ENCODE results near the gene PDE4D. TPM values are rescaled to one million over a fixed set of nuclear protein-coding genes. Genes with fewer than 3 reads are reported as not detected.

PDE4D gene
- total RNA-seq, 2 experiments from 2014 or later = 0.50 to 0.51 TPM

- Histone ChIP-seq H3K36me3 (ENCODE audit: insufficient read depth, low read length) (no peaks in the 10 kb centered on the region), H3K4me1 (ENCODE audit: insufficient read depth, low read length, poor library complexity, severe bottlenecking) (no peaks in the 10 kb centered on the region), H4K20me1 (ENCODE audit: insufficient read depth, low read length) (no peaks in the 10 kb centered on the region), H2AFZ (ENCODE audit: low read length) (no peak overlapping the region), H3K4me3 (ENCODE audit: low read depth, low read length, poor library complexity, severe bottlenecking) (no peak overlapping the region), H3K27ac (ENCODE audit: low read depth, low read length, poor library complexity, severe bottlenecking) (no peak overlapping the region), H3K79me2 (ENCODE audit: insufficient read depth, low read depth, low read length) (no peaks in the 10 kb centered on the region), H3K9me3 (ENCODE audit: low read length) (no peaks in the 10 kb centered on the region), H3K9me2 (ENCODE audit: insufficient read depth, low read length) (no peaks in the 10 kb centered on the region), H3K4me2 (ENCODE audit: low read length) (no peak overlapping the region)
- TF ChIP-seq EZH2phosphoT487 (IDR thresholded peaks at IDR 0.05; ENCODE audit: borderline replicate concordance, low read depth, low read length) (no peak), CTCF (conservative IDR thresholded peaks at IDR 0.05; ENCODE audit: low read length) (no peak)
- BruUV-seq (replicated peaks) = no TSS peak
- no peak for DNase-seq (ENCODE audit: low spot score)
- intact Hi-C loops (cut with micrococcal nuclease; ENCODE audit: unreplicated experiment) = no loop called here
- CTCF ChIA-PET (ENCODE audit: unreplicated experiment) = no interaction called here
- POLR2A ChIA-PET = interaction anchor here (0.5 kb wide), 1 partner anchor 1075 kb away, joined by 3 read pairs; no protein-coding TSS in a partner anchor
Measured at GRCh38 chr5:59062986-59063683, 830.4 kb downstream of the PDE4D start.

GRCh38 chr5:59061377-59061776 lies 832.1 kb downstream of the PDE4D start:
- TF ChIP-seq EZH2phosphoT487 (IDR thresholded peaks at IDR 0.05; ENCODE audit: borderline replicate concordance, low read depth, low read length) (no peak), CTCF (conservative IDR thresholded peaks at IDR 0.05; ENCODE audit: low read length) (no peak)
- Histone ChIP-seq H3K27ac (ENCODE audit: low read depth, low read length, poor library complexity, severe bottlenecking) (no peak overlapping the region), H2AFZ (ENCODE audit: low read length) (no peak overlapping the region), H3K9me2 (ENCODE audit: insufficient read depth, low read length) (no peaks in the 10 kb centered on the region), H4K20me1 (ENCODE audit: insufficient read depth, low read length) (no peaks in the 10 kb centered on the region), H3K4me3 (ENCODE audit: low read depth, low read length, poor library complexity, severe bottlenecking) (no peak overlapping the region), H3K79me2 (ENCODE audit: insufficient read depth, low read depth, low read length) (no peaks in the 10 kb centered on the region), H3K4me2 (ENCODE audit: low read length) (no peak overlapping the region), H3K4me1 (ENCODE audit: insufficient read depth, low read length, poor library complexity, severe bottlenecking) (no peaks in the 10 kb centered on the region), H3K9me3 (ENCODE audit: low read length) (no peaks in the 10 kb centered on the region), H3K36me3 (ENCODE audit: insufficient read depth, low read length) (no peaks in the 10 kb centered on the region)
- ChIA-PET POLR2A (no interaction called here), CTCF (ENCODE audit: unreplicated experiment) (no interaction called here)
- BruUV-seq (replicated peaks) = no TSS peak
- intact Hi-C loops (cut with micrococcal nuclease; ENCODE audit: unreplicated experiment) = no loop called here
- DNase-seq (ENCODE audit: low spot score) = no peak

GRCh38 chr5:59058969-59059687 lies 834.4 kb downstream of the PDE4D start:
- Histone ChIP-seq H2AFZ (ENCODE audit: low read length) (no peak overlapping the region), H4K20me1 (ENCODE audit: insufficient read depth, low read length) (no peaks in the 10 kb centered on the region), H3K27ac (ENCODE audit: low read depth, low read length, poor library complexity, severe bottlenecking) (no peak overlapping the region), H3K36me3 (ENCODE audit: insufficient read depth, low read length) (no peaks in the 10 kb centered on the region), H3K4me3 (ENCODE audit: low read depth, low read length, poor library complexity, severe bottlenecking) (no peak overlapping the region), H3K9me2 (ENCODE audit: insufficient read depth, low read length) (no peaks in the 10 kb centered on the region), H3K9me3 (ENCODE audit: low read length) (no peaks in the 10 kb centered on the region), H3K4me1 (ENCODE audit: insufficient read depth, low read length, poor library complexity, severe bottlenecking) (no peaks in the 10 kb centered on the region), H3K79me2 (ENCODE audit: insufficient read depth, low read depth, low read length) (no peaks in the 10 kb centered on the region), H3K4me2 (ENCODE audit: low read length) (no peak overlapping the region)
- TF ChIP-seq EZH2phosphoT487 (IDR thresholded peaks at IDR 0.05; ENCODE audit: borderline replicate concordance, low read depth, low read length) = no peak
- intact Hi-C loops (cut with micrococcal nuclease; ENCODE audit: unreplicated experiment) = no loop called here
- POLR2A ChIA-PET = interaction anchor here (0.7 kb wide), 2 partner anchors 25 to 1338 kb away, joined by 4 to 5 read pairs; no protein-coding TSS in a partner anchor
- no TSS peak for BruUV-seq (replicated peaks)
- CTCF ChIA-PET (ENCODE audit: unreplicated experiment) = no interaction called here
- no peak for DNase-seq (ENCODE audit: low spot score)
